Muscle of back (tissue), 11 donors: ENCODE results near the gene PRIM2. TPM values are rescaled to one million over a fixed set of nuclear protein-coding genes. Genes with fewer than 3 reads are reported as not detected.
"Not testable (repeated sequence)": the region's sequence is repeated elsewhere in the genome, so short reads cannot be mapped to it uniquely, and the experiment has no call there.

Source experiments
- DNase-seq, 3 donors: peaks; one replicate each; pipeline versions ENCODE4 v3.0.0 to v3.0.0-alpha.2; 2013
- polyA plus RNA-seq, 10 donors: library from polyadenylated mRNA; unstranded; fragments of 120-200 nt; gene quantifications; one replicate each; pipeline ENCODE4 v1.2.1, GENCODE V29; 2013; ENCODE audit not compliant: insufficient read length in 10 of 10

Gene PRIM2
- polyA plus RNA-seq, 10 donors: 5.8 to 11.1 (median 7.5) TPM

DNA sequence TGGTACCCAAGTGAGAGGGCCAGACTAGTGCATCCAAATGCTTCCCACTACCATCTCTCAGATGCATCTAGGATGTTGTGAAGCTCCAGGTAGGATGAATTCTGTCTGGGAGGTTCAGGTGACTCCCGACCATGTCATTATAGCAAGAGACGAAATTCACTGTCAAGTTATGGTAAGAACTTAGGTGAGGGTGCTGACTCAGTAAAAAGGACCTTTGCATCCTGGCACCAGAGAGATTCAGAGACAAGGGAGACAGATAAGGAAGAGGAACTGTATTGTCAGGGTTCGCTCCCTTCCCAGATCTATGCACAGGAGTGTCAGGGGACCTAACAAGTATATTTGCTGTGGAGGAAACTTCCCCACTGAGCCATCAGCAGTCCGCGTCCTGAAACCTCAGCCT is 11.2 kb upstream of the PRIM2 start:
- DNase-seq: no peak

GRCh38 chr6:57307850-57308249 is 9.6 kb upstream of the PRIM2 start:
- no peak for DNase-seq

DNA sequence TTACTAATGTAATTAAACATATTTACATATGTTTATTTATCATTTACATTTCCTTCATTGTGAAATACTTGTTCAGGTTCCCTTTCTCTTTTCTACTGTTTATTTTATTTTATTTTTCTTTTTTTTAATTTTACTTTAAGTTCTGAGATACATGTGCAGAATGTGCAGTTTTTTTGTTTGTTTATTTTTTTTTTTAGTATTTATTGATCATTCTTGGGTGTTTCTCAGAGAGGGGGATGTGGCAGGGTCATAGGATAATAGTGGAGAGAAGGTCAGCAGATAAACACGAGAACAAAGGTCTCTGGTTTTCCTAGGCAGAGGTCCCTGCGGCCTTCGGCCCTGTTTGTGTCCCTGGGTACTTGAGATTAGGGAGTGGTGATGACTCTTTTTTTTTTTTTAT is 8.7 kb upstream of the PRIM2 start:
- DNase-seq: not testable (repeated sequence)

GRCh38 chr6:57310095-57310816 is 7.2 kb upstream of the PRIM2 start:
- not testable (repeated sequence) for DNase-seq

GRCh38 chr6:57310817-57311157 is 6.6 kb upstream of the PRIM2 start:
- no peak for DNase-seq

- not testable (repeated sequence) for DNase-seq
Measured at GRCh38 chr6:57311300-57312003, 6.0 kb upstream of the PRIM2 start.

DNA sequence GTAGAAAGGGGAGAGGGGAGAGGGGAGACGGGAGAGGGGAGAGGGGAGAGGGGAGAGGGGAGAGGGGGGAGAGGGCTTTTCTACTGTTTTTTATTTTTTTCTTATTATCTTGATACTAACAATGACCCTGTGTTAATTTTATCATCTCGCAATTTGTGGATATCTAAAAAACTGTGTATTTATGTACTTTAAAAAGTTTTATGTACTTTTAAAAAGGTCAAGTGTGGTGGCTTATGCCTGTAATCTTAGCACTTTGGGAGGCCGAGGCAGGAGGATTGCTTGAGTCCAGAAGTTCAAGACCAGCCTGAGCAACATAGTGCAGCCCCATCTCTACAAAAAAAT is 5.5 kb upstream of the PRIM2 start:
- no peak for DNase-seq

DNA sequence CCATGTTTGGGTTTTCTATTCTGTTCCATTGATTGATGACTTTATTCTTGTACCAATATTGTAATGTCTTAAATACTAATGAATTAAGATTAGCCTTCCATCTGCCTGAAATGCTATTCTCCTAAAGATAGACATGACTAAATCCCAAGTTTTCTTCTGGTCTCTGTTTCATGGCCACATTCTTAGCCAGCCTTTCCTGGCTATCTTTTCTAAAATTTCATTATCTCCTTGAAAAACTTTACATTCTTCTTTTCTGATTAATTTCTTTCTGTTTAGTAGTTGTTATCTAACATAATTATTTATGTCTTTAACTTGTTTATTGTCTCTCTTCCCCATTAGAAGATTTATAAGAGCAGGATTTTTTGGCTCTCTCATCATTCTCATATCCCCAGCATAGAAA is 4.4 kb upstream of the PRIM2 start:
- no peak for DNase-seq

DNA sequence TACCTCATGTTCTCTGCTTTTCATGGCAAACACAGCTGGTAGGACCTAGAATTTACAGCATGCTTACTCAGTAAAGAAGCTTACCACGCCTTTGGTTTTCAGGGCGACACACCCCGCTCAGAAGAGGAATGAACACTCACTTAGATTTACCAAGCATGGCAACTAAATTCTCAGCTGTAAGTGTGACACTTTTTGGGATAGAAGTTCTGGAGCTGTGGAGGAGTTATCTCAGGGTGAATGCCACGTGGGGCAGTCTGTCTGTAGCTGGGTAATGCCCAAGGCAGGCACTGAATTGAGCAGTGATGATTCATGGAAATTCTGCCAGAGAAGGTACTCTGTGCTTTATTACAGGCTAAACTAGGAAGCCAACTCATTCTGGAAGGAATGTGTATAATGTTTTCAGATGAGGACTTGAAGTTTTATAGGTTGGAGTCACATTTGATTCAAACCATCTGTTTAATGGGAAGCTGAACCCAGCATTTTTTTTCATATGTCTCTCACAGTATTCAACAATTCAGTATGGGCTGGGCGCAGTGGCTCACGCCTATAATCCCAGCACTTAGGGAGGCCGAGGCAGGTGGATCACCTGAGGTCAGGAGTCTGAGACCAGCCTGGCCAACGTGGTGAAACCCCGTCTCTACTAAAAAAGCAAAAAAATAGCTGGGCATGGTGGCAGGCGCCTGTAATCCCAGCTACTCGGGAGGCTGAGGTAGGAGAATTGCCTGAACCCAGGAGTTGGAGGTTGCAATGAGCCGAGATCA is 3.5 kb upstream of the PRIM2 start:
- peak; percentile 50 to 96 (median 76) for DNase-seq

- no peak for DNase-seq
Measured at GRCh38 chr6:57315111-57315510, 2.3 kb upstream of the PRIM2 start.

GRCh38 chr6:57315851-57316250 is 1.6 kb upstream of the PRIM2 start:
- DNase-seq: no peak

DNA sequence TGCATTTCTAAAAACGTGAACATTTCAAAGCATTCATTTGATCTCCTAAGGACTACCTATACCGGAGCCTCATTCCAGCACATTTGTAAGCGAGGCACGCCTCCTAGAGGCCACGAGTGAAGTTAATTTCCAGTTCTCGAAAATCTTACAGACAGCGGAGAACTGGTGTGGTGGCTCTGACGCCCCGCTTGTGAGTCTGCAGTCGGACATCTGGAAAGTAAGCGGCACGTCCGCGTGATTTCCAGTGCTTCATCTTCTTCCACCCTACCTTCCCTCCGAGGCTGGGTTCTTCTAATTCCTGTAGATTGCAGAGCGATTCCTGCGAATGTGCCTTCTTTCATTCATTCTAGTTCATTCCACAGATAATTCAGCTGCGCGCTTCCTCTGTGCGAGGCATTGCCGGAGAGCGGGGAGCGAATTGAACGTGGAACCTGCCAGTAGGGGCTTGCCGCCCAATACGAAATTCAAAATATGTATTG is 810 bp upstream of the PRIM2 start:
- peak; percentile 90 to 95 (median 91) for DNase-seq

GRCh38 chr6:57324538-57324937 is 7.1 kb downstream of the PRIM2 start:
- DNase-seq: no peak

DNA sequence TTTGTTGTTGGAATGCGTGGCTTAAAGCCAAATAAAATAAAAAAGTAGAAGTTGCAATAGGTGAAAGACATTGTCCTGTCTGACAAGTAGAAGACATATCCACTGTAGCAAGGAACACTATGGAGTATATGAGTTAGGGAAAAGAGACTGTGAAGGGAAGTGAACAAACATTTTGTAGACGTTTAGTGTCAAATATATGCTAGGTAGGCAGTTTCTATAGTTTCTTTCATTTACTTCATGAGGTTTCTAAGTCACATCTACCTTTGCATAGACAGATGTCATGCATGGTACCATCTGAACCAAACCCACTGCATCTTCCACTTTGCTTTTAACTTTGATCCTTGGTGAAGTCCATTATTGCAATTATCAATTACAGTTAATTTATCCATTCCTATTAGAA is 9.9 kb downstream of the PRIM2 start:
- no peak for DNase-seq

DNA sequence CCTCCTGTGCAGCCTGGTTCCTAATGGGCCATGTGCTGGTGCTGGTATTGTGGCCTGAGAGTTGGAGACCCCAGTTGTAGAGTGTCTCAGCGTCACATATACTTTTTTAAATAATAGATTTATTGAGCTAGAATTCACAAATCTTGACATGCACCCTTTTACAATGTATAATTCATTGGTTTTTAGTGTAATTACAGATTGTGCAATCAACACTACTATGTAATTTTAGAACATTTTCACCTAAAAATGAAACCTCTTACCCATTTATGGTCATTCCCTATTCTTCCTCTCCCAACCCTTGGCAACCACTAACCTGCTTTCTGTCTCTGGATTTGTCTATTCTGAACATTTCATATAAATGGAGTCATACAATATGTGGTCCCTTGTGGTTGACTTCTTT is 10.6 kb downstream of the PRIM2 start:
- DNase-seq: no peak

DNA sequence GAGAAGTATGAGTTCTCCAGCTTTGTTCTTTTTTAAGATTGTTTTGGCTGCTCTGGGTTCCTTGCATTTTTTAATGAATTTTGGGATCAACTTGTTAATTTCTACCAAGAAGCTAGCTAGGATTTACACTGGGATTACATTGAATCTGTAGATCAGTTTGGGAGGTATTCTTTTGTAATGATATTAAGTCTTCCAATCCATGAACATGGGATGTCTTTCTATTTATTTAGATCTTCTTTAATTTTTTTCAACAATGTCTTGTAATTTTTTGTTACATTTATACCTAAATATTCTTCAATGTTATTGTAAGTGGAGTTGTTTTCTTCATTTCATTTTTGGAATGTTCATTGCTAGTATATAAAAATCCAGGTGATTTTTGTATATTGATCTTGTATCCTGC is 12.5 kb downstream of the PRIM2 start:
- no peak for DNase-seq

DNA sequence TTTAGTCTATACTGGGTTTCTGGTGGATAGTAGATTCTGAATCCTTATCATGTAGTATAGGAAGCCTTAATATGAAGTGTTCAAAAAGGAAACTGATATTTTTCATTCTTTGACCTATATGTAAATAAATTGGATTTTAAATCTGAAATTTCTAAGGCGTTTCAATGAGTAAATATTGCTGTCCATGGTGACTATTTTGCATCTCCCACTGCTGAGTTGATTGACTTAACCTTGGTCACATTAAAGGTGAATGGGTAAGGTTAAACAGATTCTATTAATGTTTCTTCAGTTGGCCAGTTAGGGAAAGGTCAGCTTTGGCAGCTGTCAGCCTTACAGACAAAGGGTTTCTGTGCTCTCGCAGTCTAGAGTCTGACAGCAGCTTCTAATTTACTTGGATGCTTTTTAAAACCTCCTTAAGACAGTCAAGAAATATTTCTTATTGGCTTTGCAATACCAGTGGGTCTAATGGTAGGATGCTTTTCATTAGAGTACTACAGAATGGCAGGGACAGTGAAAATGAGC is 24.8 kb downstream of the PRIM2 start:
- DNase-seq: no peak

- peak in 1 of 3 donors; percentile 5 for DNase-seq
Measured at GRCh38 chr6:57343342-57343741, 25.9 kb downstream of the PRIM2 start.

DNA sequence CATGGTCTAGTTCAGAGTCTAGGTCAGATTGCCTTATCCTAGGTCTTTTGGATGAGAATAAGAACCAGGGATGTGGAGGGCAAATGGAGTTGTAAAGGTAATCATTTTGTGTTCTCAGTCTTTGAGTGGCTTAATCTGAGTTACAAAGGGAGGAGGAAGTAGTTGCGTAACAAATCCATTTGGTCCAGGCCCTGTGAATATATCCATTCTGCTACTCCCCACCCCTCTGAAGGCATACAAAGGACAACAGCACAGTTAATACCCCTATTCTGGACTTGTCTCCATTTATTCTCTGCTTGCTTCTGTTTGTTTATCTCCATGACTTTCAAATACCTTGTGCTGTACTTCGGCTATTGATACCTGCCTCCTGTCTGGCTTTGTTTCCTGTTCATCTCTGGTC is 29.3 kb downstream of the PRIM2 start:
- DNase-seq: not testable (repeated sequence)

DNA sequence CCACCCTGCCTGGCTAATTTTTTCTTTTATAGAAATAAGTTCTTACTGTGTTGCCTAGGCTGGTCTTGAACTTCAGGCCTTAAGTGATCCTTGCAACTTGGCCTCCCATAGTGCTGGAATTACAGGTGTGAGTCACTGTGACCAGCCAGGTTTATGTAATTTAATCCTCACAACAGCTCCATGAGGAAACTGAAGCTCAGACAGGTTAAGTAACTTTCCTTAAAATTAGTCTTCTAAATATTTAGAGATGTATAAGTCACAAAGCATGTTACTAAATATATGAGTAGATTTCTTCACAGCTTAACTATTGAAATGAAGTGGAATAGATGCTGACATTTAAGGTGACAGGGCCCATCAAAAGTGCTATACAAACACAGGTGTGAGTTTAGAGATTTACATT is 30.2 kb downstream of the PRIM2 start:
- not testable (repeated sequence) for DNase-seq

DNA sequence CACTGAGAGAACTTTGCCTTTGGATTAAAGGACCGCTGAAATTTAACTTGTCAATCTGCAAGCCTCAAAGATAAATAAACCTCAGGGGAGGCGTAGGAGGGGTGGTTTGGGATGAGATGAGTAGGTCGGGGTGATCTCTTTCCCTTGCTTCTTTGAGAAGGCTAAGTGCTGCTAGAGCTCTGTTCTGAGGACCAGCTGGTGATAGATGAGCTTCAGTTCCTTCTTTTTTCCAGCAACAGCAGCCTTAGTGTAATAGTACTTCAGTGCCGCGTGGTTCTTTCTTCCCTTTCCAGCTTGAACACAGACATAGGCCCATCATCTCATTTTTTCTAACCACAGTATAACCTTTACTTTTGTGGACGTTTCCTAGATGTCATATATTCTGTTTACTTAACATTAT is 33.0 kb downstream of the PRIM2 start:
- not testable (repeated sequence) for DNase-seq

- not testable (repeated sequence) for DNase-seq
Measured at GRCh38 chr6:57352596-57352995, 35.2 kb downstream of the PRIM2 start.

DNA sequence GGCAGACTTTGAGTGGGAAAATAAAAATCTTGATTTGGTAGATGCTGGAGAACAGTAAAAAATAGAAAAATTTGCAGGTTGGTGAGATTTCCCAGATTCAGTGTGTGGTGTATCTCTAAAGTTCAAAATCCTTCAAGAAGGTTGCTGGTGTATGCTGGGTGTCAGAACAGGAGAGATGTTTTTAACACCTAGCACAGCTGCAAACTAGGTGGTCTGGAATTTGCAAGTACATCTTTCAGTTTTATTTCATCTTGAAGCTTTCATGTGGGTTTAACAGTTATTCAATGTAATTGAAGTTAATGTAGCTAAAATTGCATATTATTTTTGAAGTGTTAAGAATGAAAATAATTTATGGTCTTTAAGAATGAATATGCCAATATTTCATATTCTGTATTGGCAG is 40.9 kb downstream of the PRIM2 start:
- DNase-seq: not testable (repeated sequence)
